ENCODE measurements around the gene SULT2B1.

SULT2B1 gene

GRCh38 chr19:48632692-48633147 is 80.7 kb downstream of the SULT2B1 start:
- TF ChIP-seq ZNF274 (IDR thresholded peaks at IDR 0.05; ENCODE audit: low read depth, low read length) = no peak
- H3K4me3 ChIP-seq (ENCODE audit: low read length) = no peak overlapping the region

- H3K4me3 ChIP-seq (ENCODE audit: low read length) = peak overlapping the region; percentile 48; the same call in 1 of the 2 replicates
- TF ChIP-seq ZNF274 (IDR thresholded peaks at IDR 0.05; ENCODE audit: low read depth, low read length) = no peak
Measured at GRCh38 chr19:48633148-48634035, 81.4 kb downstream of the SULT2B1 start.

GRCh38 chr19:48634036-48634342 is 82.0 kb downstream of the SULT2B1 start:
- H3K4me3 ChIP-seq (ENCODE audit: low read length) = peak overlapping the region; percentile 48; the same call in 1 of the 2 replicates
- no peak for TF ChIP-seq ZNF274 (IDR thresholded peaks at IDR 0.05; ENCODE audit: low read depth, low read length)

- no peak for TF ChIP-seq ZNF274 (IDR thresholded peaks at IDR 0.05; ENCODE audit: low read depth, low read length)
- peak overlapping the region; percentile 48; the same call in 1 of the 2 replicates for H3K4me3 ChIP-seq (ENCODE audit: low read length)
Measured at GRCh38 chr19:48634424-48635262, 82.7 kb downstream of the SULT2B1 start.

GRCh38 chr19:48635263-48635965 is 83.4 kb downstream of the SULT2B1 start:
- no peak for TF ChIP-seq ZNF274 (IDR thresholded peaks at IDR 0.05; ENCODE audit: low read depth, low read length)
- H3K4me3 ChIP-seq (ENCODE audit: low read length) = peak overlapping the region; percentile 69

- TF ChIP-seq ZNF274 (IDR thresholded peaks at IDR 0.05; ENCODE audit: low read depth, low read length) = no peak
- peak overlapping the region; percentile 69 for H3K4me3 ChIP-seq (ENCODE audit: low read length)
Measured at GRCh38 chr19:48635966-48636858, 84.2 kb downstream of the SULT2B1 start.

GRCh38 chr19:48636859-48637448 is 85.0 kb downstream of the SULT2B1 start, which contains the start of gene DBP:
DBP (minus strand) TSS chr19:48637379; CDS start chr19:48636994, 385 bp downstream.
- no peak for TF ChIP-seq ZNF274 (IDR thresholded peaks at IDR 0.05; ENCODE audit: low read depth, low read length)
- peak within 1 kb of the TSS; percentile 69 for H3K4me3 ChIP-seq (ENCODE audit: low read length)

GRCh38 chr19:48637449-48637947 is 85.5 kb downstream of the SULT2B1 start:
- H3K4me3 ChIP-seq (ENCODE audit: low read length) = peak overlapping the region; percentile 56; the same call in 1 of the 2 replicates
- no peak for TF ChIP-seq ZNF274 (IDR thresholded peaks at IDR 0.05; ENCODE audit: low read depth, low read length)

GRCh38 chr19:48637948-48638830 is 86.2 kb downstream of the SULT2B1 start:
- no peak for TF ChIP-seq ZNF274 (IDR thresholded peaks at IDR 0.05; ENCODE audit: low read depth, low read length)
- H3K4me3 ChIP-seq (ENCODE audit: low read length) = peak overlapping the region; percentile 56; the same call in 1 of the 2 replicates

- TF ChIP-seq ZNF274 (IDR thresholded peaks at IDR 0.05; ENCODE audit: low read depth, low read length) = no peak
- peak overlapping the region; percentile 43; the same call in 1 of the 2 replicates for H3K4me3 ChIP-seq (ENCODE audit: low read length)
Measured at GRCh38 chr19:48638831-48639381, 86.9 kb downstream of the SULT2B1 start.

Data from GM08714 (cell line).